GM13976 (cell line): Measurements from ENCODE around the gene EXOC6.

ENCODE experiments used
- DNase-seq: peaks from one replicate; pipeline ENCODE4 v3.0.0; 2012; ENCODE audit warnings: low spot score
- in situ Hi-C: fragments of 300-500 bp; cut with MboI; formaldehyde crosslinking; loops from one replicate; pipeline ENCODE4 v1.12.0; 2022; ENCODE audit warnings: low sequenced_read_pairs, mixed read lengths, inconsistent platforms; ENCODE audit not compliant: unreplicated experiment
- TF ChIP-seq, protein P1 (sequence below): IDR thresholded peaks from 2 replicates; pipeline ENCODE4 v1.5.1; 2012; ENCODE audit warnings: borderline replicate concordance, mild to moderate bottlenecking; ENCODE audit not compliant: insufficient read depth; ENCODE audit errors: extremely low read depth, missing control alignments, control extremely low read depth

EXOC6 gene

DNA sequence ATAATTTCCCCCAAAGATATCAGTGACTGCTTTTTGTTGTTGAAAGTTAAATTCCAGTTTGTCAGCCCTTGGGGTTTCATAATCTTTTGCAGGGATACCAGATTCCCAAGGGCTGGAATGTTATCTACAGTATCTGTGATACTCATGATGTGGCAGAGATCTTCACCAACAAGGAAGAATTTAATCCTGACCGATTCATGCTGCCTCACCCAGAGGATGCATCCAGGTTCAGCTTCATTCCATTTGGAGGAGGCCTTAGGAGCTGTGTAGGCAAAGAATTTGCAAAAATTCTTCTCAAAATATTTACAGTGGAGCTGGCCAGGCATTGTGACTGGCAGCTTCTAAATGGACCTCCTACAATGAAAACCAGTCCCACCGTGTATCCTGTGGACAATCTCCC, 228.6 kb downstream of the EXOC6 start:
- in situ Hi-C loops, result loop anchor here (10.0 kb wide), 2 partner anchors 218 to 278 kb away; no protein-coding TSS in a partner anchor

DNA sequence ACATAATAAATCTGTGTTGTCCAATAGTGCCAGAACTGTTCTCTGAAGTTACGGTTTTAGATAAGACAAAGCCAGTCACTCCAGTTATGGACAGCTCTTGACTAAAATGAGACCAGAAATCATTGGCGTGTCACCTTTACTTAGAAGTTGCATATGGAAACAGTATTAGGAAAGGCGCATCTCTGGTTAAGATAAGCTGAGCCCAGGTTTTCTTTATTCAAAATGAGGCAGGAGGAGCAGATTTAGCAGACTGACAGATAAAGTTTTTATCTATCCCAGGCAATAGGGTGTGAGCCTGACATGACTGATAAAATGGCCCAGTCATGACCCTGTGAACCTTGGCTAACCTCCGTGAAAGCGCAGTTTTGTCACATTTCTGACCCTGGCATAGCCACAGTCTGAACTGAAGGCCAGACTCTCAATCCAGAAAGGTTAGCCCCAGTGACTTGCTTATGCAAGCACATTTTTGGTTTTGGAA, 229.6 kb downstream of the EXOC6 start:
- in situ Hi-C loops, result loop anchor here (10.0 kb wide), 2 partner anchors 217 to 277 kb away; no protein-coding TSS in a partner anchor
- TF ChIP-seq, protein P1, sequence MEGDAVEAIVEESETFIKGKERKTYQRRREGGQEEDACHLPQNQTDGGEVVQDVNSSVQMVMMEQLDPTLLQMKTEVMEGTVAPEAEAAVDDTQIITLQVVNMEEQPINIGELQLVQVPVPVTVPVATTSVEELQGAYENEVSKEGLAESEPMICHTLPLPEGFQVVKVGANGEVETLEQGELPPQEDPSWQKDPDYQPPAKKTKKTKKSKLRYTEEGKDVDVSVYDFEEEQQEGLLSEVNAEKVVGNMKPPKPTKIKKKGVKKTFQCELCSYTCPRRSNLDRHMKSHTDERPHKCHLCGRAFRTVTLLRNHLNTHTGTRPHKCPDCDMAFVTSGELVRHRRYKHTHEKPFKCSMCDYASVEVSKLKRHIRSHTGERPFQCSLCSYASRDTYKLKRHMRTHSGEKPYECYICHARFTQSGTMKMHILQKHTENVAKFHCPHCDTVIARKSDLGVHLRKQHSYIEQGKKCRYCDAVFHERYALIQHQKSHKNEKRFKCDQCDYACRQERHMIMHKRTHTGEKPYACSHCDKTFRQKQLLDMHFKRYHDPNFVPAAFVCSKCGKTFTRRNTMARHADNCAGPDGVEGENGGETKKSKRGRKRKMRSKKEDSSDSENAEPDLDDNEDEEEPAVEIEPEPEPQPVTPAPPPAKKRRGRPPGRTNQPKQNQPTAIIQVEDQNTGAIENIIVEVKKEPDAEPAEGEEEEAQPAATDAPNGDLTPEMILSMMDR, result no peak
- DNase-seq, result no peak

More for the DNA sequence above, 228.6 kb downstream of the EXOC6 start:
- TF ChIP-seq, protein P1, result no peak
- DNase-seq, result no peak

DNA sequence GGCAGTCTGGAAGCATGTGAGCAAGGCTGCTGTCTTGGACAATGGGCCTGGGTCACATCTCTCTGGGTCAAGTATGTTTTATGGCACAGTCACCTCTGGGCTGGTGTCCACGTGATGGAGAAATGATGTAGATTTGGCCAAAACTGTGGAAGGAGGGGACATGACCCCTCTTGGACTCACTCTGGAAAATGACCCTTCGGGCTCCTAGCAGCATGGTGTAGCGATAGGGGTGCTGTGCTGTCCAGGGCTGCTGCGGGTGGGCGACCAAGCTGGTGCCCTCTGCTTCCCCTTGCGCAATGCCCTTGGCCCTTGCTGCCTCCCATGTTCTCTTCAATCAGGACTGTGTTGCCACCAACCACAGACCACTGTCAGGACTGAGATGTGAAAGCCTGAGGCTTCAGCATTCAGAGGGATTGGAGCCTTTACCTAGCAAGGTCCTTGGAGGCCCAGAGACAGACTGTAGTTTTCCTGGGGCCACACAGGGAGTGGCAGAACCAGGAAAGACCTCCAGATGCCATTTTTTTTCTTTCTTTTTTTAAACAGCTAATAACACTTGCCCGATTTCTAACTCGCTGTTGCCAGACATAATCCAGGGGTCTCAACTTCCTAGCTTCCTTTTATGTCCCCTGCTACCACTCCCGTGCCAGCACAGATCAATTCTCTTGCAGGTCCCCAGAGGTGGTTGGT, 231.5 kb downstream of the EXOC6 start:
- DNase-seq, result peak; percentile 32
- in situ Hi-C loops, result loop anchor here (10.0 kb wide), 2 partner anchors 215 to 275 kb away; no protein-coding TSS in a partner anchor
- TF ChIP-seq, protein P1, result no peak

DNA sequence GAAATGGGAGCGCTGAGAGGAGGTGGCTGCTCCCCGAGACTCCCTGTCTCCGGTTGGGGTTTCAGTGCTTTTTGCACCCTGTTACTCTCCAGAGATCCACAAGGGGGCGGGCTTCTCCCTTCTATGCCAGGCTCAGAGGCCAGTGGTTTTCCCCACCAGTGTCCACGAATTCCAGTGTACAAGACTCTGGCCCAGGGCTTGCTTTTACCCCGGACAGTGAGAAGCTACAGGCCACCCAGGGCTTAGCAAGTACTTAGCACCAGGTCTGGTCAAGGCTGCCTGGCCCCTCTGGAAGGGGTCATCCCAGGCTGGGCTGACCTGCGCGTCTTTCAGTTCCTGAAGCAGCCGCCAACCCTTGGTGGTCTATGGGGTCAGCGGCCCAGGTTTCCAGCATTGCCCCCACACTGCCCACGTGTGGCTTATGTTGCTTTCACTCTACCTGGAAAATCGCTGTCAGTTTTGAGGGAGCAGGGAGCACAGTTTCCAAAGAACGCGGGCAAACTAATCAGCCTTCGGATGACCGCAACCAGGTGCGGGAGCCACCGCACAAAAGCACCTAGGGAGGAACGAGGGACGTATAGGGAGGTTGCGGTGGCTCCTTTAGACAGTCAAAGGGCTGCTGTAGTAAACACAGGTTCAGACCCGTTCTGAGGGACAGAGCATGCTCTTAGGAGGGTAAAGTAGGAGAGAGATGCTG, 232.2 kb downstream of the EXOC6 start:
- TF ChIP-seq, protein P1, result peak; percentile 64
- DNase-seq, result peak; percentile 88
- in situ Hi-C loops, result no loop called here

DNA sequence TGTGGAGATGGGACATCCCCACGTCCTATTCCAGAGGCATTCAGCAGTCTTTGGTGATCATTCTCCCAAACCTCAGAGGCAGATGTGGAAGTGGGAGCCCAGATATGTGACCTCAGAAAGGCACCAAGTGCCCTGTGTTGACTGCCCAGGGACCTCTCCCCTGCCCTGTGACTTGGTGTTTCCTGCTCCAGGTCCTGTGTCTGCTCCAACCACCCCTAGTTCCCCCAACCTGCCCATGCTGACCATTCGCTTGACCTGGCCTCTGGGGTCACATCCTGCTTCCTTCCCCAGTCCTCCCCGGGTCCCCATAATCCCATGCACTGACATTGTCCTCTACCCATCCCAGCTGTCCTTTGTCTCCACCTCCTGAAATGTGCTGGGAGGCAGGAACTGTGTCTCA, 233.0 kb downstream of the EXOC6 start:
- in situ Hi-C loops, result no loop called here
- TF ChIP-seq, protein P1, result no peak
- DNase-seq, result no peak

DNA sequence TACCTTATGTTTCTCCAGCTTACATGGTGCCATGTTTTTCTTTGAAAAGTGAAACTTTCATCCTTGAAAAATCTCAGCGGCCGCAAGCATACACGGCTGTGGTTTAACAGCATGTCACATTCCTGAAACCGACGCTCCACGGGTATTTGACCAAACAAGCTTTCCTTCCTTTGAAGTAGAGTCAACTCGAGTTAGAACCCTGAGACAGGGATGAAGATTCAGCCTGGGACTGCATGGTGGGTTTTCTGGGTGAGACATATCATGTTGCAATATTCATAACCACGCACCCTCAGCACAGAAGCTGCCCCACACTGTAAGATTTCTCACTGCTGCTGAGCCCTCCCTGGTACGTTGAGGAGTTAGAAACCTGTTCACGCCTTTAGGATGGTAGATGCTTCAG, 233.5 kb downstream of the EXOC6 start:
- TF ChIP-seq, protein P1, result no peak

More for the DNA sequence above, 233.5 kb downstream of the EXOC6 start:
- in situ Hi-C loops, result no loop called here
- no peak for DNase-seq
